ENCODE results near the gene F2RL1.
"Not testable (repeated sequence)": the region's sequence is repeated elsewhere in the genome, so short reads cannot be mapped to it uniquely, and the experiment has no call there.

F2RL1 gene, protein sequence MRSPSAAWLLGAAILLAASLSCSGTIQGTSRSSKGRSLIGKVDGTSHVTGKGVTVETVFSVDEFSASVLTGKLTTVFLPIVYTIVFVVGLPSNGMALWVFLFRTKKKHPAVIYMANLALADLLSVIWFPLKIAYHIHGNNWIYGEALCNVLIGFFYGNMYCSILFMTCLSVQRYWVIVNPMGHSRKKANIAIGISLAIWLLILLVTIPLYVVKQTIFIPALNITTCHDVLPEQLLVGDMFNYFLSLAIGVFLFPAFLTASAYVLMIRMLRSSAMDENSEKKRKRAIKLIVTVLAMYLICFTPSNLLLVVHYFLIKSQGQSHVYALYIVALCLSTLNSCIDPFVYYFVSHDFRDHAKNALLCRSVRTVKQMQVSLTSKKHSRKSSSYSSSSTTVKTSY

GRCh38 chr5:76818844-76819831 lies at the start of gene F2RL1:
Gene F2RL1 (plus strand): TSS chr5:76819030. CDS start chr5:76819183, 153 bp downstream.
- H3K4me3 ChIP-seq, result peak within 1 kb of the TSS; percentile 45 to 68 (median 56)
- peaks cover 43 to 61% (median 52%) of the 10 kb centered on the region in 11 experiments for H3K27me3 ChIP-seq
- no peak within 1 kb of the TSS for H3K27ac ChIP-seq
- H4K20me1 ChIP-seq, result peaks cover 0 to 7% (median 0%) of the 10 kb centered on the region in 11 experiments; a peak in 2 of 22 replicates
- peaks cover 0 to 10% (median 8%) of the 10 kb centered on the region in 10 experiments; a peak in 8 of 20 replicates for H3K4me1 ChIP-seq
- H3K36me3 ChIP-seq, result no peaks in the 10 kb centered on the region
- H3K9ac ChIP-seq, result 0 out of 22 replicates have a peak within 1 kb of the TSS, but pooled peaks of 1 of the 11 experiments have one; percentile 19
- H3K9me3 ChIP-seq (replicated peaks in 1 of 11), result peaks cover 0 to 18% (median 14%) of the 10 kb centered on the region in 11 experiments; a peak in 16 of 22 replicates
- no peak for TF ChIP-seq Cebpa-rat (IDR thresholded peaks at IDR 0.05)
- peak within 1 kb of the TSS; percentile 63 to 88 (median 76) for H3K4me2 ChIP-seq

- not testable (repeated sequence) for H3K4me2 ChIP-seq; H3K27ac ChIP-seq; H3K9me3 ChIP-seq (replicated peaks in 1 of 11); H3K4me1 ChIP-seq; H4K20me1 ChIP-seq; H3K27me3 ChIP-seq; H3K4me3 ChIP-seq; H3K36me3 ChIP-seq; H3K9ac ChIP-seq
Measured at GRCh38 chr5:76771041-76771440, 47.8 kb upstream of the F2RL1 start.

GRCh38 chr5:76771705-76772405 lies 47.0 kb upstream of the F2RL1 start:
- Histone ChIP-seq H4K20me1 (no peaks in the 10 kb centered on the region), H3K9ac (no peak overlapping the region), H3K27ac (no peak overlapping the region), H3K36me3 (no peaks in the 10 kb centered on the region), H3K9me3 (replicated peaks in 1 of 11) (no peaks in the 10 kb centered on the region), H3K27me3 (no peaks in the 10 kb centered on the region), H3K4me3 (no peak overlapping the region), H3K4me2 (no peak overlapping the region), H3K4me1 (no peaks in the 10 kb centered on the region)
- TF ChIP-seq Cebpa-rat (IDR thresholded peaks at IDR 0.05), result no peak

DNA sequence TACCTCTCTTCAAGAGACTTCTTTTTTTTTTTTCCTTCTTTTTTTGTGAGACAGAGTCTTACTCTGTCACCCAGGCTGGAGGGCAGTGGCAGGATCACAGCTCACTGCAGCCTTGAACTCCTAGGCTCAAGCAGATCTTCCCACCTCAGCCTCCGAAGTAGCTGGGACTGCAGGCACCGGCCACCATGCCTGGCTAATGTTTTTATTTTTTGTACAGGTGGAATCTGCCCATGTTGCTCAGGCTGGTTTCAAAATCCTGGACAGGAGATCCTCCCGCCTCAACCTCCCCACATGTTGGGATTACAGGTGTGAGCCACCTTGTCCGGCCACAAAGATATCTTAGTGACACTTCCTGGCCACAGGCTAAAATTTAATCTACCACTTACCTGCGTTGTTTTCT lies 42.9 kb upstream of the F2RL1 start:
- H3K4me2 ChIP-seq, result no peak overlapping the region
- no peaks in the 10 kb centered on the region for H4K20me1 ChIP-seq
- no peaks in the 10 kb centered on the region for H3K36me3 ChIP-seq
- no peak for TF ChIP-seq Cebpa-rat (IDR thresholded peaks at IDR 0.05)
- H3K4me3 ChIP-seq, result no peak overlapping the region
- H3K27ac ChIP-seq, result no peak overlapping the region
- H3K9me3 ChIP-seq (replicated peaks in 1 of 11), result no peaks in the 10 kb centered on the region
- H3K27me3 ChIP-seq, result no peaks in the 10 kb centered on the region
- H3K4me1 ChIP-seq, result peaks cover 0 to 15% (median 0%) of the 10 kb centered on the region in 10 experiments; a peak in 7 of 20 replicates
- no peak overlapping the region for H3K9ac ChIP-seq

DNA sequence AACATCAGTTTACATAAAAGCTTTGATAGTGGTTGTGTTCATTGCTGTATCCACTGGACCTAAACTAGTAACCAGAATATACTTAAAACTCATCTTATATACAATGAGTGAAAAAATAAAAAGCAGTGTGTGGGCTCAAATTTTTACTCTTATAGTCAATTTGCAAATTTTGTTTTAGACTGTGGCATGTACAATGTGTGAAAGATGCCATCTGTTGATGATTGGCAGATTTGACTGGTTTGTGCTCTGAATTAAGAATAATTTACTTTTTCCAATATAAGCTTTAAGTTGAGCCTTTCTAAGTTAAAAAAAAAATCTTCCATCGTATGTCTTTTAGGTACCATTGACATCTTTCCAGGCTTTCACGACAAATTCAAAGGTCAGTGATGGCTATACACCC lies 42.4 kb upstream of the F2RL1 start:
- H3K4me2 ChIP-seq, result no peak overlapping the region
- H3K4me3 ChIP-seq, result no peak overlapping the region
- H3K27ac ChIP-seq, result no peak overlapping the region

GRCh38 chr5:76780616-76781015 lies 38.2 kb upstream of the F2RL1 start:
- H3K27me3 ChIP-seq; H3K36me3 ChIP-seq; H4K20me1 ChIP-seq; H3K27ac ChIP-seq; H3K9me3 ChIP-seq (replicated peaks in 1 of 11); H3K9ac ChIP-seq; H3K4me2 ChIP-seq; H3K4me3 ChIP-seq: not testable (repeated sequence)
- peaks cover 0 to 15% (median 0%) of the 10 kb centered on the region in 10 experiments; a peak in 7 of 20 replicates for H3K4me1 ChIP-seq

More for the DNA sequence above, 42.4 kb upstream of the F2RL1 start:
- Histone ChIP-seq H3K27me3 (no peaks in the 10 kb centered on the region), H3K36me3 (no peaks in the 10 kb centered on the region), H3K9ac (no peak overlapping the region), H3K9me3 (replicated peaks in 1 of 11) (no peaks in the 10 kb centered on the region), H4K20me1 (no peaks in the 10 kb centered on the region), H3K4me1 (peaks cover 0 to 15% (median 0%) of the 10 kb centered on the region in 10 experiments; a peak in 7 of 20 replicates)
- no peak for TF ChIP-seq Cebpa-rat (IDR thresholded peaks at IDR 0.05)

DNA sequence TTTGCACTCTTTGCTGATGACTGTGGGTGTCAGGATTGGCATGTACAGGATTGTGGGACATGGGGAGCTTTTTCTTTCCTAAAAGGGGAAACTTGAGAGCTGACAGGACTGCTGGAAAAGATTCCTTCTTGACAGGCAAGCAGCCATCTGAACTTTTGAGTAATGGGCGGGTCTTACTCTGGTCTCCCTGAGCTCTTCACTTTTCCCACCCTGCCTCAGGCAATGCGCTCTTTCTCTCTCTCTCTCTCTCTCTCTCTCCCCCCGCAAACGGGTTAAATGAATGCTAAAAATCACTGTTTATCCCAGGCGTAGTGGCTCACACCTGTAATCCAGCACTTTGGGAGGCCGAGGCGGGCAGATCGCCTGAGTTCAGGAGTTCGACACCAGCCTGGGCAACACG lies 37.1 kb upstream of the F2RL1 start:
- no peak for TF ChIP-seq Cebpa-rat (IDR thresholded peaks at IDR 0.05)
- Histone ChIP-seq H4K20me1 (no peaks in the 10 kb centered on the region), H3K27ac (no peak overlapping the region), H3K9ac (no peak overlapping the region), H3K4me2 (no peak overlapping the region), H3K9me3 (replicated peaks in 1 of 11) (no peaks in the 10 kb centered on the region), H3K4me3 (no peak overlapping the region), H3K36me3 (no peaks in the 10 kb centered on the region), H3K27me3 (no peaks in the 10 kb centered on the region), H3K4me1 (peaks cover 0 to 15% (median 0%) of the 10 kb centered on the region in 10 experiments; a peak in 7 of 20 replicates)

DNA sequence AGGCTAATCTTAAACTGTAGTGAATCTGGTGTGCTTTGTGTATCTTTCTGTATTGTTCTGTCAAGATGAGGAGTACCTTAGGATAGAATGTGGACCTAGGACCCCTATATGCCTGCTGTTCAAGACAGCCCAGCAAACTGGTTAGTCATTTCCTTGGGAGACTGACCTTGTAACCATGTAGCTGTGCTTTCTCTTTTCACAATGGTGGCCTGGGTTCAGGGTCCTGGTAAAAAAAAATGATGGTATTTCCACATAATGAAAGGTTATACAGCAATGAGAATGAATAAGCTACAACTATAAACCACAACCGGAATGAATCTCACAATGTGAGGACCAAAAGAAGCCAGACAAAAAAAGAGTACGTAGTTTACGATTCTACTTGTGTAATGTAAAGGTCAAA lies 36.4 kb upstream of the F2RL1 start:
- Histone ChIP-seq H3K4me2 (no peak overlapping the region), H3K4me1 (peaks cover 0 to 15% (median 0%) of the 10 kb centered on the region in 10 experiments; a peak in 7 of 20 replicates)
- no peak for TF ChIP-seq Cebpa-rat (IDR thresholded peaks at IDR 0.05)

GRCh38 chr5:76787237-76787636 lies 31.6 kb upstream of the F2RL1 start:
- H3K4me2 ChIP-seq, result no peak overlapping the region
- no peaks in the 10 kb centered on the region for H4K20me1 ChIP-seq
- no peak overlapping the region for H3K9ac ChIP-seq
- H3K27ac ChIP-seq, result no peak overlapping the region
- H3K4me1 ChIP-seq, result peaks cover 0 to 27% (median 0%) of the 10 kb centered on the region in 10 experiments; a peak in 7 of 20 replicates
- no peaks in the 10 kb centered on the region for H3K36me3 ChIP-seq
- H3K4me3 ChIP-seq, result no peak overlapping the region
- no peaks in the 10 kb centered on the region for H3K27me3 ChIP-seq
- no peaks in the 10 kb centered on the region for H3K9me3 ChIP-seq (replicated peaks in 1 of 11)
- TF ChIP-seq Cebpa-rat (IDR thresholded peaks at IDR 0.05), result no peak

More for the DNA sequence above, 36.4 kb upstream of the F2RL1 start:
- no peaks in the 10 kb centered on the region for H3K36me3 ChIP-seq
- no peaks in the 10 kb centered on the region for H3K27me3 ChIP-seq
- no peak overlapping the region for H3K27ac ChIP-seq
- no peaks in the 10 kb centered on the region for H3K9me3 ChIP-seq (replicated peaks in 1 of 11)
- H3K4me3 ChIP-seq, result no peak overlapping the region
- H4K20me1 ChIP-seq, result no peaks in the 10 kb centered on the region
- H3K9ac ChIP-seq, result no peak overlapping the region

Data from BLaER1 treated with 17β-estradiol and CSF1 and Interleukin-3, amounts not matched to agents 10 nM and 100 nM (cell line).